ENCODE results near the gene DNAH11.
"Not testable (repeated sequence)": the region's sequence is repeated elsewhere in the genome, so short reads cannot be mapped to it uniquely, and the experiment has no call there.

DNA sequence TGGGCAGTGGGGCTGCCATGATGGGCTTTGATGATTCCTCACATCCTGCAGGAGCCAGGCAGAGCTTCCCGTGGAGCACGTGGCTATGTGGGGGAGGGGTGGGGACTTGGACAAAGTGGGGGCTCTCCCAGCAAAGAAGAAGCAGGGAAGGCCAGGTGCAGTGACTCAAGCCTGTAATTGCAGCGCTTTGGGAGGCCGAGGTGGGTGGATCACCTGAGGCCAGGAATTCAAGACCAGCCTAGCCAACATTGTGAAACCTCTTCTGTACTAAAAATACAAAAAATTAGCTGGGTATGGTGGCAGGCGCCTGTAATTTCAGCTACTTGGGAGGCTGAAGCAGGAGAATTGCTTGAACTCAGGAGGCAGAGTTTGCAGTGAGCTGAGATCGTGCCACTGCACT lies 190.1 kb downstream of the DNAH11 start:
- TF ChIP-seq, protein P1, sequence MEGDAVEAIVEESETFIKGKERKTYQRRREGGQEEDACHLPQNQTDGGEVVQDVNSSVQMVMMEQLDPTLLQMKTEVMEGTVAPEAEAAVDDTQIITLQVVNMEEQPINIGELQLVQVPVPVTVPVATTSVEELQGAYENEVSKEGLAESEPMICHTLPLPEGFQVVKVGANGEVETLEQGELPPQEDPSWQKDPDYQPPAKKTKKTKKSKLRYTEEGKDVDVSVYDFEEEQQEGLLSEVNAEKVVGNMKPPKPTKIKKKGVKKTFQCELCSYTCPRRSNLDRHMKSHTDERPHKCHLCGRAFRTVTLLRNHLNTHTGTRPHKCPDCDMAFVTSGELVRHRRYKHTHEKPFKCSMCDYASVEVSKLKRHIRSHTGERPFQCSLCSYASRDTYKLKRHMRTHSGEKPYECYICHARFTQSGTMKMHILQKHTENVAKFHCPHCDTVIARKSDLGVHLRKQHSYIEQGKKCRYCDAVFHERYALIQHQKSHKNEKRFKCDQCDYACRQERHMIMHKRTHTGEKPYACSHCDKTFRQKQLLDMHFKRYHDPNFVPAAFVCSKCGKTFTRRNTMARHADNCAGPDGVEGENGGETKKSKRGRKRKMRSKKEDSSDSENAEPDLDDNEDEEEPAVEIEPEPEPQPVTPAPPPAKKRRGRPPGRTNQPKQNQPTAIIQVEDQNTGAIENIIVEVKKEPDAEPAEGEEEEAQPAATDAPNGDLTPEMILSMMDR (IDR thresholded peaks at IDR 0.05) = not testable (repeated sequence)
- TF ChIP-seq POLR2A (IDR thresholded peaks at IDR 0.05) = not testable (repeated sequence)
